WERI-Rb-1 (cell line): ENCODE data around the gene RASGRF2.
"Not testable (repeated sequence)": the region's sequence is repeated elsewhere in the genome, so short reads cannot be mapped to it uniquely, and the experiment has no call there.

Source experiments
- DNase-seq: peaks from one replicate; pipeline ENCODE4 v3.0.0-alpha.2; 2020
- H3K27ac ChIP-seq: fragments of 250-450 bp; sonication (Bioruptor Pico); 2 replicates; pipeline ENCODE4 v1.5.1; 2020; ENCODE audit warnings: mild to moderate bottlenecking, moderate library complexity
- H3K27me3 ChIP-seq: fragments of 250-450 bp; sonication (Bioruptor Pico); 2 replicates; pipeline ENCODE4 v1.5.1; 2021; ENCODE audit warnings: mild to moderate bottlenecking, low read depth, moderate library complexity; ENCODE audit not compliant: insufficient read depth, severe bottlenecking
- H3K36me3 ChIP-seq: fragments of 250-450 bp; sonication (Bioruptor Pico); 2 replicates; pipeline ENCODE4 v1.5.1; 2020; ENCODE audit warnings: mild to moderate bottlenecking, moderate library complexity
- H3K4me3 ChIP-seq: 2 replicates; pipeline ENCODE4 v1.5.1; 2011; ENCODE audit warnings: low read depth, mild to moderate bottlenecking, control low read depth, low read length
- H3K9me3 ChIP-seq: fragments of 250-450 bp; sonication (Bioruptor Pico); 2 replicates; pipeline ENCODE4 v1.5.1; 2021; ENCODE audit warnings: mild to moderate bottlenecking, moderate library complexity; ENCODE audit not compliant: severe bottlenecking
- TF ChIP-seq, protein P1 (sequence below): IDR thresholded peaks from 2 replicates; pipeline ENCODE4 v1.5.1; 2011; ENCODE audit warnings: low read depth, mild to moderate bottlenecking, control low read depth, inconsistent platforms, low read length

Gene RASGRF2

DNA sequence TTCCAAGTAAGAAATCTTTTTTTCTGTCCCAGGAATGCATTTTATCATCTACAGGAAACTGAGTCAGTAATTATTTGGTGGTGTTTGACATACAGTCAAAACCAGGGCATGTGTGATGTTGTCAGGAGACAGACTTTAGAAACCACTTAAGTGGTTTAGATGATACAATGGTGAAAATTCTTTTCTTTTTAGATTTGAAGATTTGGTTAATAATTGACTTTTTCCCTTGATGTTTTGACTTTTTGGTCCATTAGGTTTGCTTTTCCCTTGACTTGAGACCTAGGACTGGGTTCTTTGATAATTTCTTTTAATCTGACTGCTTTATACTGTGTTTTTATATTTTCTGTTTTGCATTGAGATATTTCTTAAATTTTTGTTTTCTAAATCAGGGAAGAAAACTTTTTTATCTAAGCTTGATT is 85.2 kb downstream of the RASGRF2 start:
- no peak for DNase-seq
- H3K27me3 ChIP-seq, result no peaks in the 10 kb centered on the region
- H3K4me3 ChIP-seq, result no peak overlapping the region
- no peak overlapping the region for H3K27ac ChIP-seq
- TF ChIP-seq, protein P1, sequence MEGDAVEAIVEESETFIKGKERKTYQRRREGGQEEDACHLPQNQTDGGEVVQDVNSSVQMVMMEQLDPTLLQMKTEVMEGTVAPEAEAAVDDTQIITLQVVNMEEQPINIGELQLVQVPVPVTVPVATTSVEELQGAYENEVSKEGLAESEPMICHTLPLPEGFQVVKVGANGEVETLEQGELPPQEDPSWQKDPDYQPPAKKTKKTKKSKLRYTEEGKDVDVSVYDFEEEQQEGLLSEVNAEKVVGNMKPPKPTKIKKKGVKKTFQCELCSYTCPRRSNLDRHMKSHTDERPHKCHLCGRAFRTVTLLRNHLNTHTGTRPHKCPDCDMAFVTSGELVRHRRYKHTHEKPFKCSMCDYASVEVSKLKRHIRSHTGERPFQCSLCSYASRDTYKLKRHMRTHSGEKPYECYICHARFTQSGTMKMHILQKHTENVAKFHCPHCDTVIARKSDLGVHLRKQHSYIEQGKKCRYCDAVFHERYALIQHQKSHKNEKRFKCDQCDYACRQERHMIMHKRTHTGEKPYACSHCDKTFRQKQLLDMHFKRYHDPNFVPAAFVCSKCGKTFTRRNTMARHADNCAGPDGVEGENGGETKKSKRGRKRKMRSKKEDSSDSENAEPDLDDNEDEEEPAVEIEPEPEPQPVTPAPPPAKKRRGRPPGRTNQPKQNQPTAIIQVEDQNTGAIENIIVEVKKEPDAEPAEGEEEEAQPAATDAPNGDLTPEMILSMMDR, result no peak
- H3K36me3 ChIP-seq, result peaks cover 43% of the 10 kb centered on the region
- no peaks in the 10 kb centered on the region for H3K9me3 ChIP-seq

DNA sequence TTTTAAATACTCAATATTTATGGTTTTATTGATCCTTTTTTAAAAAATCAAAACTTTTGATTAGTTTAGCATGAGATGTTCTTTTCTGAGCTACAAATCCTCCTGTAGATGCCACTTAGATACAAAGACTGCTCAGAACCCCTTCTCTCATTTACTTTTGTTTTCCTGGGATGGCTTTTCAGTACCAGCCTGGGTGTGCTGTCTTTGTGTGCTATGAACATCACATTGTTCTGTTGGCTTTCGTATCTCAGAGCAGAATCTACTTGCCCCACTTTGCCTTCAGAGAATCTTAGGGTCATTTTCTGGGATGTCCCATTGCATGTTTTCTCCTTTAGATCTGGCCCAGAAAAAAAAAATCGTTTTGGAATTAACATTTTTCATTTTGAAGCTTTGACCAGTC is 85.9 kb downstream of the RASGRF2 start:
- no peaks in the 10 kb centered on the region for H3K27me3 ChIP-seq
- H3K4me3 ChIP-seq, result no peak overlapping the region
- H3K36me3 ChIP-seq, result peaks cover 48% of the 10 kb centered on the region
- H3K27ac ChIP-seq, result no peak overlapping the region
- no peak for DNase-seq
- TF ChIP-seq, protein P1, result no peak
- no peaks in the 10 kb centered on the region for H3K9me3 ChIP-seq

DNA sequence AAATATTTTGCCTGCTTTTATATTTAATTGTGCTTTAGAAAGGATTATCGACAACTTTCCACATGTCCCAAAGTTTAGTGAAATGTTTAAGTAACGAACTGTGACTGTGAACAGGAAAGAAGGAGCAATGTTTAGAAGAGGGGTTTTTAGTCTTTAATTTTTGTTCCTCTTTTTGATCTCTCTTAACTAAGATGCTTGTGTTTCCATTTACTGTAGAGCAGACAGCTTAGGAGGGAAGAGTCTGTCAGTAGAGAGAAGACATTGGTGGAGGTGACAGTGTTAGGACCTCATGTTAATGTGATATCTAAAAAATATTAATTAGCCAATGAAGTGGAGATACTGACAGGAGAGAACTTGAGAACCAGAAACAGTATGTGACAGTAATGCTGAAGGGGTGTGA is 92.2 kb downstream of the RASGRF2 start:
- Histone ChIP-seq H3K9me3 (no peaks in the 10 kb centered on the region), H3K27ac (no peak overlapping the region), H3K4me3 (no peak overlapping the region), H3K36me3 (peaks cover 25% of the 10 kb centered on the region), H3K27me3 (no peaks in the 10 kb centered on the region)
- TF ChIP-seq, protein P1, result no peak
- DNase-seq, result no peak

DNA sequence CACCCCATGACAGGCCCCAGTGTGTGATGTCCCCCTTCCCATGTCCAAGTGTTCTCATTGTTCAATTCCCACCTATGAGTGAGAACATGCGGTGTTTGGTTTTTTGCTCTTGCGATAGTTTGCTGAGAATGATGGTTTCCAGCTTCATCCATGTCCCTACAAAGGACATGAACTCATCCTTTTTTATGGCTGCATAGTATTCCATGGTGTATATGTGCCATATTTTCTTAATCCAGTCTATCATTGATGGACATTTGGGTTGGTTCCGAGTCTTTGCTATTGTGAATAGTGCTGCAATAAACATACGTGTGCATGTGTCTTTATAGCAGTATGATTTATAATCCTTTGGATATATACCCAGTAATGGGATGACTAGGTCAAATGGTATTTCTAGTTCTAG is 93.1 kb downstream of the RASGRF2 start:
- DNase-seq, H3K9me3 ChIP-seq: not testable (repeated sequence)
- peaks cover 20% of the 10 kb centered on the region for H3K36me3 ChIP-seq

DNA sequence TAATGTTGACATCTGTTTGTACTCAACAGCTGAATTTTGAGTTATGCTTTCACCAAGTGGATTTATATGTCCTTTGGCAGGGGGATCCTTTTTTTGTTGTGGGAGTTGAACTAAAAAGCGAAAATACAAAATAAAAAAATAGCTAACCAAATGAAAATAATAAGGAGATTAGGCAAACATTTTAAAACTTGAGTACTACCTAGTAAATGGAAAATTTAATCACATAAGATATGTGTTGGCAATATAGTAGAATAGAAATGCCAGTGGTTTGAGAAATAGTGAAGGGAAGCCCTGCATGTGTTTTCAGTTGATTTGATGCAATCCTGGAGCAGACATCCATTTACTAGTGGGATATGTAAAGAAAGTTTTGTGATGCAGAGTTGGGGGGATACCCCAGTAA is 98.0 kb downstream of the RASGRF2 start:
- TF ChIP-seq, protein P1, result no peak
- H3K4me3 ChIP-seq, result no peak overlapping the region
- no peak overlapping the region for H3K27ac ChIP-seq
- no peak for DNase-seq
- H3K36me3 ChIP-seq, result peaks cover 6% of the 10 kb centered on the region
- no peaks in the 10 kb centered on the region for H3K9me3 ChIP-seq
- no peaks in the 10 kb centered on the region for H3K27me3 ChIP-seq

More for the DNA sequence above, 93.1 kb downstream of the RASGRF2 start:
- not testable (repeated sequence) for H3K4me3 ChIP-seq, H3K27ac ChIP-seq, H3K27me3 ChIP-seq

DNA sequence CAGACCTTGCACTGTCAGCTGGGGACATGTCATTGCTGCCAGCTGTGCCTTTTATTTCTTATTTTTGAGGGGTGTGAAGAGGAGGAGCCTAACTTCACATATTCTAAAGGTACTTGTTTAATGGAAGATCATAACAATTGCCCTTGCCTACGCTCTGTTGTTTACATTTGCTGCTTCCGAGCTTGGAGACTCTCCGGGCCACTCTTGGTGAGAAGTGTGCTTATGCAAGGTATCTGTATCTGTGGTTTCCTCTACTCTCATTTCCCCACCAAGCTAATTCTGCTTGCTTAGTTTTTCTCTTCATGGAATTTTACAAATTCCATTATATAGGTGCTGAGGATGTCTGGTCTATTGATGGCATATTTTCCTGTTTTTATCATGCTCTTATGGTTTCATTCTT is 105.3 kb downstream of the RASGRF2 start:
- no peaks in the 10 kb centered on the region for H3K9me3 ChIP-seq
- no peak overlapping the region for H3K27ac ChIP-seq
- peaks cover 20% of the 10 kb centered on the region for H3K36me3 ChIP-seq
- DNase-seq, result no peak
- TF ChIP-seq, protein P1, result no peak
- no peak overlapping the region for H3K4me3 ChIP-seq
- no peaks in the 10 kb centered on the region for H3K27me3 ChIP-seq
